Activated CD4-positive, alpha-beta T cell treated with anti-CD3 and anti-CD28 coated beads for 36 hours (primary cell): ENCODE measurements around the gene CFAP20DC. TPM values are rescaled to one million over a fixed set of nuclear protein-coding genes. Genes with fewer than 3 reads are reported as not detected.
"Not testable (repeated sequence)": the region's sequence is repeated elsewhere in the genome, so short reads cannot be mapped to it uniquely, and the experiment has no call there.

ENCODE experiments used
- ATAC-seq: fragments of 200-7000 bp; cut with Tn5 transposase; one replicate; pipeline ENCODE4 v1.10.0; 2021; ENCODE audit warnings: mild to moderate bottlenecking, moderate library complexity
- CTCF ChIA-PET: fragments of 350-600 bp; sonication (Branson Sonifier 250); formaldehyde crosslinking; loops from one replicate; lab custom pipeline; 2021; ENCODE audit warnings: antibody characterized with exemption; lab: Charles Lee
- POLR2A ChIA-PET: fragments of 350-600 bp; sonication (Branson Sonifier 250); formaldehyde crosslinking; loops from one replicate; lab custom pipeline; 2021; ENCODE audit warnings: antibody characterized with exemption, inconsistent platforms; lab: Charles Lee
- DNase-seq: peaks from one replicate; pipeline ENCODE4 v3.0.0-alpha.2; 2020
- H3K27ac Mint-ChIP-seq: one replicate; pipeline ENCODE4 v1.8.0; 2021; ENCODE audit warnings: mixed read lengths
- H3K27me3 Mint-ChIP-seq: one replicate; pipeline ENCODE4 v1.8.0; 2021; ENCODE audit warnings: mixed read lengths
- H3K36me3 Mint-ChIP-seq: one replicate; pipeline ENCODE4 v1.8.0; 2021; ENCODE audit warnings: low read depth, mixed read lengths
- H3K4me1 Mint-ChIP-seq: one replicate; pipeline ENCODE4 v1.8.0; 2021; ENCODE audit warnings: mixed read lengths
- H3K4me3 Mint-ChIP-seq: one replicate; pipeline ENCODE4 v1.8.0; 2021; ENCODE audit warnings: mild to moderate bottlenecking, moderate library complexity, mixed read lengths
- H3K9me3 Mint-ChIP-seq: one replicate; pipeline ENCODE4 v1.8.0; 2021; ENCODE audit warnings: low read depth, mixed read lengths
- intact Hi-C, 2 experiments: fragments of 100-400 bp; cut with DNase I in 1 of 2; cut with micrococcal nuclease in 1 of 2; formaldehyde crosslinking; loops; one replicate each; pipeline versions ENCODE4 v1.14.2 to v1.15.1; 2022 to 2024; cut with DNase I, micrococcal nuclease
- total RNA-seq, 2 experiments: library from RNA; stranded (reverse); gene quantifications; one replicate each; pipeline ENCODE4 v1.2.3, GENCODE V29; 2021

Gene CFAP20DC
- total RNA-seq, 2 experiments from 2014 or later, result 2.7 to 3.5 TPM

DNA sequence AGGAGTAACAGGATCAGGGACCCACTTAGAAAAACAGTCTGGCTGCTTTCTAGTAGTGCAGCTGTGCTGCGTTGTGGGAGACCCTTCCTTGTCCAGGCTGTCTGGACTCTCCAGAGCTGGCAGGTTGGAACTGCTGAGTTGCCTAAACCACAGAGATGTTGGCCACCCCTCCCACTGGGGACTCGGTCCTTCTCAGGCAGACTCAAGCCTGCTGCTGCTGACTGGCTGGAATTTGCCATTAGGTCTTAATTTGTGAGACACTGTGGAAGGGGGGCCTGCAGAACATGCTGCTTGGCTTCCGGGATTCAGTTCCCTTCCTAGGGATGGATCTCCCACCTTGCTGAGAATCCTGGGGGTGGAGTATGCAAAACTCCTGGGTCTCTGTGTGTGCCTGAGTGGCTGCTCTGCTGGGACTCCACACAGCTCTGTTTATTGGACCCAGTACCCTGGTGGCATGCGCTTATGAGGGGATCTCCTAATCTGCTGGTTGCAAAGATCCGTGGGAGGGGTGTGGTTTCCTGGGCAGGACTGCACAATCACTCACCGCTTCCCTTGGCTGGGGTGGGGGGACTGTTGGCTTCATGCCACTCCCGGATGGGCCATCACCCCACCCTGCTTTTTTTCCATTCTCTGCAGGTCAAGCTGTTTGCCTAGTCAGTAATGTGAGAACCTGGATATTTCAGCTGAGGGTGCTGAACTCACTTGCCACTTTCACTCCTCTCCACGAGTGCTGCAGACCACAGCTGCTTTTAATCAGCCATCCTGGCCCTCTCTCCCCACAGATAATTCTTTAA, 150.5 kb downstream of the CFAP20DC start:
- ChIA-PET CTCF (no interaction called here), POLR2A (interaction anchor here (0.7 kb wide), 1 partner anchor 102 kb away, joined by 3 read pairs; no protein-coding TSS in a partner anchor)
- peaks cover 5% of the 10 kb centered on the region for H3K9me3 Mint-ChIP-seq
- peak; percentile 86 for ATAC-seq
- no peaks in the 10 kb centered on the region for H3K36me3 Mint-ChIP-seq
- DNase-seq, result peak; percentile 68
- H3K4me1 Mint-ChIP-seq, result peaks cover 20% of the 10 kb centered on the region
- no peak overlapping the region for H3K27ac Mint-ChIP-seq
- H3K27me3 Mint-ChIP-seq, result peaks cover 2% of the 10 kb centered on the region
- intact Hi-C loops, result no loop called here
- H3K4me3 Mint-ChIP-seq, result no peak overlapping the region

GRCh38 chr3:58898513-58898912, 151.3 kb downstream of the CFAP20DC start:
- Mint-ChIP-seq H3K4me1 (peaks cover 20% of the 10 kb centered on the region), H3K27me3 (peaks cover 2% of the 10 kb centered on the region), H3K9me3 (peaks cover 8% of the 10 kb centered on the region), H3K4me3 (no peak overlapping the region), H3K27ac (no peak overlapping the region), H3K36me3 (no peaks in the 10 kb centered on the region)
- no peak for DNase-seq
- ChIA-PET CTCF (no interaction called here), POLR2A (no interaction called here)
- intact Hi-C loops, result no loop called here
- peak; percentile 19 for ATAC-seq

GRCh38 chr3:58897646-58898045, 152.2 kb downstream of the CFAP20DC start:
- no peak overlapping the region for H3K4me3 Mint-ChIP-seq
- CTCF ChIA-PET, result no interaction called here
- intact Hi-C loops, result no loop called here

GRCh38 chr3:58895678-58896077, 154.1 kb downstream of the CFAP20DC start:
- H3K4me3 Mint-ChIP-seq, H3K36me3 Mint-ChIP-seq, H3K27ac Mint-ChIP-seq, POLR2A ChIA-PET, H3K9me3 Mint-ChIP-seq, H3K27me3 Mint-ChIP-seq, intact Hi-C loops, DNase-seq, CTCF ChIA-PET, ATAC-seq: not testable (repeated sequence)
- H3K4me1 Mint-ChIP-seq, result peaks cover 20% of the 10 kb centered on the region

More at GRCh38 chr3:58897646-58898045, 152.2 kb downstream of the CFAP20DC start:
- Mint-ChIP-seq H3K27me3 (peaks cover 2% of the 10 kb centered on the region), H3K9me3 (peaks cover 7% of the 10 kb centered on the region), H3K4me1 (peaks cover 20% of the 10 kb centered on the region), H3K36me3 (no peaks in the 10 kb centered on the region), H3K27ac (no peak overlapping the region)
- POLR2A ChIA-PET, result no interaction called here
- ATAC-seq, result no peak
- DNase-seq, result no peak

GRCh38 chr3:58892526-58892925, 157.3 kb downstream of the CFAP20DC start:
- intact Hi-C loops, POLR2A ChIA-PET: not testable (repeated sequence)

GRCh38 chr3:58888087-58888486, 161.7 kb downstream of the CFAP20DC start:
- H3K4me3 Mint-ChIP-seq, result no peak overlapping the region
- peaks cover 2% of the 10 kb centered on the region for H3K9me3 Mint-ChIP-seq
- peaks cover 6% of the 10 kb centered on the region for H3K27me3 Mint-ChIP-seq
- intact Hi-C loops, result no loop called here
- ATAC-seq (no peak), DNase-seq (no peak)
- ChIA-PET CTCF (interaction anchor here (0.6 kb wide), 1 partner anchor 16 kb away, joined by 3 read pairs; no protein-coding TSS in a partner anchor), POLR2A (no interaction called here)
- H3K4me1 Mint-ChIP-seq, result no peaks in the 10 kb centered on the region
- no peak overlapping the region for H3K27ac Mint-ChIP-seq
- no peaks in the 10 kb centered on the region for H3K36me3 Mint-ChIP-seq

More at GRCh38 chr3:58892526-58892925, 157.3 kb downstream of the CFAP20DC start:
- DNase-seq, H3K27ac Mint-ChIP-seq, H3K36me3 Mint-ChIP-seq, H3K9me3 Mint-ChIP-seq, CTCF ChIA-PET, ATAC-seq, H3K4me3 Mint-ChIP-seq, H3K4me1 Mint-ChIP-seq, H3K27me3 Mint-ChIP-seq: not testable (repeated sequence)

DNA sequence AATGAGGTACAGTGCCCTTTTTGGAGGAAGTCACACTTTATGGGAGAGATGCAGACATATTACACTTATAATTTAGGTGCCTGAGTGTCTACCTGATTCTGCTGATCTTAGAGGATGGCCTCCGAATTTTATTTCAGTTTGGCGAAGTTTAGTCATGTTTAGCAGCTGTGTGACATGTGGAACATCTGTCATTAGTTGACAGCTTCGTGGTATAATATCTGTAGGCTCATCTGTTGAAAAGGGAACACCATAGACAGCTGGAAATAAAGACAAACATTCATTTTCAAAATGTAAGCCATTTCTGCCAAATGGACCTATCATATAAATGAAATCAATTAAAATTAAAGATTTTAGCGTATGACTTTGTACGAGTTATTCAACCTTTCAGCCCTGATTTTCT, 165.4 kb downstream of the CFAP20DC start:
- intact Hi-C loops, result no loop called here
- ATAC-seq, result no peak
- Mint-ChIP-seq H3K27me3 (peaks cover 6% of the 10 kb centered on the region), H3K27ac (no peak overlapping the region), H3K36me3 (no peaks in the 10 kb centered on the region), H3K9me3 (no peaks in the 10 kb centered on the region), H3K4me3 (no peak overlapping the region), H3K4me1 (no peaks in the 10 kb centered on the region)
- ChIA-PET CTCF (interaction anchor here (1.3 kb wide), 1 partner anchor 12 kb away, joined by 3 read pairs; no protein-coding TSS in a partner anchor), POLR2A (no interaction called here)
- DNase-seq, result no peak

DNA sequence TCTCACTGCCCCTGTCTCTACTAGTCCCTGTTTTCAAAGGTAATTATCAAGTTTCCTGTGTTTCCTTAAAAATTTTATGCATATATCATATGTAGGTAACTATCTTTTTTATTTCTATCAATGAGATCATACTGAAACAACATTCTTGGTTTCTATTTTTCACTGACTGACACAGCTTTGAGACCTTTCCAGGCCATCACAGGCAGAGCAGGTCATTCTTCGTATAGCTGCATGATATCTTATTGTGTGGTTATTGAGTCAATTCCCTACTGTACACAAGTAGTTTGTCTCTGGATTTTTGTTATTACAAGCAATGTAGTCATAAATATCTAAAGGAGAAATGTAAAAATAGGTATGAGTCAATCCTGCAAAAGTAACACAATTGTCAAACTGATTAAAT, 169.6 kb downstream of the CFAP20DC start:
- Mint-ChIP-seq H3K27ac (no peak overlapping the region), H3K4me1 (peaks cover 2% of the 10 kb centered on the region), H3K27me3 (peaks cover 6% of the 10 kb centered on the region), H3K9me3 (no peaks in the 10 kb centered on the region), H3K4me3 (no peak overlapping the region), H3K36me3 (no peaks in the 10 kb centered on the region)
- DNase-seq (no peak), ATAC-seq (no peak)
- intact Hi-C loops, result no loop called here
- ChIA-PET POLR2A (no interaction called here), CTCF (no interaction called here)

DNA sequence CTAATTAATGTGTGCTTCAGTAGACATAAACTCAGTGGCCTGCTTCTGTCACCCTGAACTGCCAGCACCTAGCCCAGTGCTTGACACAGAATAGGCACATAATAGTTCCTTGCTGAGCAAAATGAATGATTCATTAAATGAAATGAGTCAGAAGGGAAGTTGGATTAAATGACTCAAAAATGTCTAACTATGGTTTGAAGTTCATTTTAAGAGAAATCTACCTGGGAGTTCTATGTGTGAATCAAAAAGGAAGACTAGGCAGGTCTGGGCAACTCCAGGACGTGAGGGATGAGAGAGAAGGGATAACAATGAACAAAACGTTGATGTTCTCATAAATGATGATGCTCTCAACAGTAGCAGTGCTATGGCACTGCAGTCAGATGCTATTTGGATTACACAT, 175.0 kb downstream of the CFAP20DC start:
- peaks cover 19% of the 10 kb centered on the region for H3K4me1 Mint-ChIP-seq
- no peaks in the 10 kb centered on the region for H3K36me3 Mint-ChIP-seq
- CTCF ChIA-PET, result no interaction called here
- POLR2A ChIA-PET, result no interaction called here
- H3K9me3 Mint-ChIP-seq, result no peaks in the 10 kb centered on the region
- no peak overlapping the region for H3K4me3 Mint-ChIP-seq
- H3K27me3 Mint-ChIP-seq, result peaks cover 14% of the 10 kb centered on the region
- peak overlapping the region; percentile 12 for H3K27ac Mint-ChIP-seq
- intact Hi-C loops, result loop anchor here (1.0 to 5.0 kb wide), 5 partner anchors 124 to 361 kb away; partner anchors contain the start of gene CFAP20DC (in 1 of the 2)
- ATAC-seq (peak; percentile 96), DNase-seq (peak; percentile 56)

DNA sequence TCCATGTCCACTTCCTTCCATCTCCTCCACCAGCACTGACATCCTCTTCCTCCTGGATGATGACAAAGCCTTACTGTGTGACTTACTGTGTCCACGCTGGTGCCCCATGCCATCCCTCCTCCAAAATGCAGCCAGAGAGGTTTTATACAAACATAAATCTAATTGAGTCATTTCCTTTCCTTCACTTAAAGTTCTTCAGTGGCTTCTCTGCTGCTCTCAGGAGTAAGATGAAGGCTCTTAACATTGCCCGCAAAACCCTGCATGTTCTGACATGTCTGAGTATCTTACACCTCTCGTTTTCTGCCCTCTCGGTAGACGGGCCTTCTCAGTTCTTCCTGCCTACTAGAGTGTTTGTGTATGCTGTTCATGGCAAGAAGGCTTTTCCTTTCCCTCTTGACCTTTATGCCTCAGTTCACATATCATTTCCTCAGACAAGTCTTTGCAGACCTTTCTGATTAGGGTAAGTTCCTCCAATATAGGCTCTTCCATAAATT, 175.5 kb downstream of the CFAP20DC start:
- peaks cover 19% of the 10 kb centered on the region for H3K4me1 Mint-ChIP-seq
- peak; percentile 30 for DNase-seq
- no peak overlapping the region for H3K4me3 Mint-ChIP-seq
- ATAC-seq, result peak; percentile 71
- CTCF ChIA-PET, result no interaction called here
- peak overlapping the region; percentile 12 for H3K27ac Mint-ChIP-seq
- POLR2A ChIA-PET, result no interaction called here
- no peaks in the 10 kb centered on the region for H3K9me3 Mint-ChIP-seq
- intact Hi-C loops, result loop anchor here (1.0 to 5.0 kb wide), 5 partner anchors 124 to 361 kb away; partner anchors contain the start of gene CFAP20DC (in 1 of the 2)
- H3K27me3 Mint-ChIP-seq, result peaks cover 14% of the 10 kb centered on the region
- no peaks in the 10 kb centered on the region for H3K36me3 Mint-ChIP-seq

GRCh38 chr3:58868097-58868779, 181.6 kb downstream of the CFAP20DC start:
- Mint-ChIP-seq H3K9me3 (no peaks in the 10 kb centered on the region), H3K27me3 (peaks cover 14% of the 10 kb centered on the region), H3K27ac (no peak overlapping the region), H3K4me1 (no peaks in the 10 kb centered on the region), H3K4me3 (no peak overlapping the region), H3K36me3 (no peaks in the 10 kb centered on the region)
- CTCF ChIA-PET, result interaction anchor here (0.7 kb wide), 1 partner anchor 44 kb away, joined by 3 read pairs; no protein-coding TSS in a partner anchor
- DNase-seq (no peak), ATAC-seq (no peak)
- intact Hi-C loops, result no loop called here
- POLR2A ChIA-PET, result no interaction called here
